Camera-type eye (tissue), 1 donor: Measurements from ENCODE around the gene ATAD3B. TPM values are rescaled to one million over a fixed set of nuclear protein-coding genes. Genes with fewer than 3 reads are reported as not detected.

Experiments used
- total RNA-seq: library from RNA; depleted of rRNA; stranded (reverse); fragments of >200 nt; gene quantifications from one replicate; pipeline ENCODE4 v1.2.3, GENCODE V29; 2014

The ATAD3B gene
- total RNA-seq: 20.4 TPM

GRCh38 chr1:1471389-1472052 lies at the start of gene ATAD3B:
Gene ATAD3B, plus strand, starts transcription at chr1:1471765. Its CDS starts 120 bp downstream, at chr1:1471885.

DNA sequence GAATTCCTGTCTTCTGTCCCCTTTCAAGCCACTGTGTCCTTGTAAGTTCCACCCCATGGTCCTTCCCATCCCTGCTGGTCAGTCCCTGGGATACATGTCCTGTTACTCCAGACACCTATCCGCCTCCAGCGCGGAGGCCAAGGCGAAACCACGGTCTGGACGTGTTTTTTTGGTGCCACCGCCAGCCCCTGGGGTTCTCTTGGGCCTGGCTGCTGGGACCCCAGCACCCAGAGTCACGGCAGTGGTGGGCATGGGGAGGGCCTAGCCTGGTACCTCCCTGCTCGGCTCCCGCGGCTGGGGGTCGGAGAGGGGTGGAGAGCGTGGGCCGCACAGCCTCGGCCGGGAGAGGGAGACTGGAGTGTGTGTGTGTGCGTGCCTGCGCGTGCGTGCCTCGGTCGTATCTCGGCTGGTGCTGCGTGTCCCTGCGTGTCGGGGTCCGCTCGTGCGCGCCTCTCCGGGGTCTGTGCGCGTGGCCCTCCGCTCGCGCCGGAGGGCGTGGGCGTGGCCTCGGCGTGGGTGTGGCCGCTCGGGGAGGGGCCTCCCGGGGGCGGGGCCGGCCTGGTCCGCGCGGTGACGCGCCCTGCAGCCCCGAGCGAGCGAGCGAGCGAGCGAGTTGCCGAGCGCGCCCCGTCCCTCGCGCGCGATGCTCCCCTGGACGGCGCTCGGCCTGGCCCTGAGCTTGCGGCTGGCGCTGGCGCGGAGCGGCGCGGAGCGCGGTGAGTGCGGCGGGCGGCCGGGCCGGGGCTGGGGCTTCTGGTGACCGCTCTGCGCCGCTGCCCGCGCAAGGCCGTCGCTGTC lies 36.3 kb upstream of the ATAD3B start, which contains the start of gene VWA1:
Gene VWA1, plus strand, starts transcription at position 585 of the 798 bp plus-strand sequence. Its CDS starts 59 bp downstream, at position 644.

GRCh38 chr1:1449099-1449739 lies 22.3 kb upstream of the ATAD3B start, which contains the start of gene ATAD3C:
Gene ATAD3C, plus strand, starts transcription at chr1:1449689. Its CDS starts 995 bp downstream, at chr1:1450684.

DNA sequence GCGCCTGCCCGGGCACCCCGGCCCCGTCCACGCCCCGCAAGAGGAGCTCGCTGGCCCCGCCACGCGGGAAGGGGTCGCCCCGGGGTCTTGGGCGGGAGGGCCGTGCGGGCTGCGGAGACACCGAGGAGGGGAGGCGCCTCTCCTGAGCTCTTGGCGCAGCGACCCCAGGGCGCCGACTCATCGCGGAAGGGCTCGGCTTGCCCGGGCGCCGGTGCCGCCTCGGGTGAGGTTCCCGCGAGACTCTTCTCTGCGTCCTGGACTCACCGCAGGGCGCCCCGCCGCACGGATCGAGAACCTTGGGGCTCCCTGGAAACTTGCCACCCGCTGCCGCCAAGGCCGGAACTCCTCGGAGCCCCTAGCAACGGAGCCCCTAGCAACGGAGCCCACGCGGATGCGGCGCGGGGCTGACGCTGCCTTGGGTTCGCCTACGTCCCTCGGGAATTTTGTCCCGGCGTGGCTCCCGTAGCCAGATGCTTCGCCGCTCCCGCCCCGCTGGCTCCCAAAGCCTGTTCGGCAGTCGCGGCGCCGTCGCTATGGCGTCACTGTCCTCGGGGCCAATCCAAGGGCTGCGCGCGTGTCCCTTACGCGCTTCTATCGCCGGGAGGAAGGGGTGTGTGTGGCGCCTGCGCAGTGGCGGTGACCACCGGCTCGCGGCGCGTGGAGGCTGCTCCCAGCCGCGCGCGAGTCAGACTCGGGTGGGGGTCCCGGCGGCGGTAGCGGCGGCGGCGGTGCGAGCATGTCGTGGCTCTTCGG lies 40.1 kb downstream of the ATAD3B start, which contains the start of gene ATAD3A:
Gene ATAD3A, plus strand, starts transcription at position 630 of the 753 bp plus-strand sequence. Its CDS starts 107 bp downstream, at position 737.

DNA sequence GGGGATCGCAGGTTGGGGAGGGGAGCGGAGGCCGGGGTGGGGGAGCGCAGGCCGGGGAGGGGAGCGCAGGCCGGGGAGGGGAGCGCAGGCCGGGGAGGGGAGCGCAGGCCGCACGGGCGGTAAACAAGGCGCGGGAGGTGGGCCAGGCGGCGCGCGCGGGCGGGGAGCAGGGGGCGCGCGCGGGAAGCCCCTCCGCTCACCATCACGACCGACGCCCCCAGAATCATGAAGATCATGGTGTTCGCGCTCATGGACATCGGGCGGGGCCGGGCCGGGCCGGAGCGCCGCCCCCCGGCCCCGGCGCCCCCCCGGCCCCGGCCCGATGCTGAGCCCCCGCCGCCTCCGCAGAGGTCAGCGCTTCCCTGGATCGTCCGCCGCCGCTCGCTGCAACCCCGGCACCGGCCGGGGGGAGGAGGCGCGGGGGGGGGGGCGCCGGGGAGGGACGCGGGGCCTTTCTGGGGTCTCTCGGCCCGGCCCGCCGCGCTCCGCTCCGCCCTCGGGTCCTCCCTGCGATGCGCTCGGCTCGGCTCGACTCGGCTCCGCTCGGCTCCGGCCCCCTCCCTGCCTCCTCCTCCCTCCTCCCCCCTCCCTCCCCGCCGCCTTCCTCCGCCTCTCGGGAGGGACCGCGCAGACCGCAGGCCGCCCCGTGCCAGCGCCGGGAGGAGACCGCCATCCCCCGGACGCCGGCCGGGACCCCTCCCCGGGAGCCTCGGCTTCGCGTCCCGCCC lies 68.7 kb downstream of the ATAD3B start, which contains the start of gene TMEM240:
Gene TMEM240, minus strand, starts transcription at position 535 of the 728 bp plus-strand sequence. Its CDS starts 278 bp downstream, at position 257.

Other genes starting within 250 kb of the ATAD3B start
- 74.0 TPM for gene SDF4, start 239.8 kb upstream of the ATAD3B start, total RNA-seq
- 18.1 TPM for gene B3GALT6, start 239.5 kb upstream of the ATAD3B start, total RNA-seq
- 2.5 TPM for gene C1QTNF12, start 225.0 kb upstream of the ATAD3B start, total RNA-seq
- gene UBE2J2, start 197.9 kb upstream of the ATAD3B start, total RNA-seq: 46.0 TPM
- 7.1 TPM for gene SCNN1D, start 191.3 kb upstream of the ATAD3B start, total RNA-seq
- gene ACAP3, start 163.8 kb upstream of the ATAD3B start, total RNA-seq: 136 TPM
- gene PUSL1, start 163.2 kb upstream of the ATAD3B start, total RNA-seq: 17.1 TPM
- gene INTS11, start 147.1 kb upstream of the ATAD3B start, total RNA-seq: 90.8 TPM
- gene CPTP, start 147.0 kb upstream of the ATAD3B start, total RNA-seq: 18.3 TPM
- gene TAS1R3, start 140.5 kb upstream of the ATAD3B start, total RNA-seq: 0.77 TPM
- gene DVL1, start 122.3 kb upstream of the ATAD3B start, total RNA-seq: 57.0 TPM
- 127 TPM for gene MXRA8, start 113.2 kb upstream of the ATAD3B start, total RNA-seq
- 47.2 TPM for gene AURKAIP1, start 96.6 kb upstream of the ATAD3B start, total RNA-seq
- gene CCNL2, start 72.4 kb upstream of the ATAD3B start, total RNA-seq: 314 TPM
- gene MRPL20, start 64.5 kb upstream of the ATAD3B start, total RNA-seq: 74.5 TPM
- 8.1 TPM for gene ANKRD65, start 50.5 kb upstream of the ATAD3B start, total RNA-seq
- gene VWA1, start 36.1 kb upstream of the ATAD3B start, total RNA-seq: 19.8 TPM
- 0.05 TPM for gene ATAD3C, start 22.1 kb upstream of the ATAD3B start, total RNA-seq
- 12.8 TPM for gene ATAD3A, start 40.4 kb downstream of the ATAD3B start, total RNA-seq
- 12.0 TPM for gene TMEM240, start 68.9 kb downstream of the ATAD3B start, total RNA-seq
- 58.5 TPM for gene SSU72, start 103.1 kb downstream of the ATAD3B start, total RNA-seq
- 1.9 TPM for gene FNDC10, start 128.4 kb downstream of the ATAD3B start, total RNA-seq
- 76.8 TPM for gene MIB2, start 143.7 kb downstream of the ATAD3B start, total RNA-seq
- 40.0 TPM for gene MMP23B, start 160.4 kb downstream of the ATAD3B start, total RNA-seq
- gene CDK11B, start 187.2 kb downstream of the ATAD3B start, total RNA-seq: 13.7 TPM
- 81.3 TPM for gene SLC35E2B, start 221.0 kb downstream of the ATAD3B start, total RNA-seq